Muscle of arm (tissue), 12 donors: ENCODE data around the gene SLAIN1. TPM values are rescaled to one million over a fixed set of nuclear protein-coding genes. Genes with fewer than 3 reads are reported as not detected.

Experiments used
- DNase-seq: peaks from one replicate; pipeline ENCODE4 v3.0.0-alpha.2; 2013
- polyA plus RNA-seq, 12 donors: library from polyadenylated mRNA; unstranded; fragments of 120-200 nt; gene quantifications; one replicate each; pipeline ENCODE4 v1.2.1, GENCODE V29; 2013; ENCODE audit not compliant: insufficient read length in 12 of 12

The SLAIN1 gene
- polyA plus RNA-seq, 12 donors: 4.6 to 7.0 (median 6.4) TPM; not detected in 2

- DNase-seq: no peak
Observed at GRCh38 chr13:77749344-77749880, 51.9 kb downstream of the SLAIN1 start.

- peak; percentile 52 for DNase-seq
Observed at GRCh38 chr13:77751513-77752456, 54.3 kb downstream of the SLAIN1 start.

DNA sequence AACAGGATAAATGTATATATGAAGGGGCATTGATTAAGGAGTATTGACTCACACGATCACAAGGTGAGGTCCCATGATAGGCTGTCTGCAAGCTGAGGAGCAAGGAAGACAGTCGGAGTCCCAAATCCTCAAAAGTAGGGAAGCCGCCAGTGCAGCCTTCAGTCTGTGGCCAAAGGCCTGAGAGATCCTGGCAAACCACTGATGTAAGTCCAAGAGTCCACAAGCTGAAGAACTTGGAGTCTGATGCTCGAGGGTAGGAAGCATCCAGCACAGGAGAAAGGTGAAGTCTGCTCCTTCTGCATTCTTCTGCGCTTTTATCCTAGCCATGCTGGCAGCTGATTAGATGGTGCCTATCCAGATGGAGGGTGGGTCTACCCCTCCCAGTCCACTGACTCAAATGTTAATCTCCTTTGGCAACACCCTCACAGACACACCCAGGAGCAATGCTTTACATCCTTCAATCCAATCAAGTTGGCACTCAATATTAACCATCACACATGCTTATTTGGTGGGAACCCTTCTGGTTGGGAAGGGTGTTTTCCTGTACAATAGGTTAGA is 55.1 kb downstream of the SLAIN1 start:
- no peak for DNase-seq

- no peak for DNase-seq
Observed at GRCh38 chr13:77760893-77761292, 63.4 kb downstream of the SLAIN1 start.

DNA sequence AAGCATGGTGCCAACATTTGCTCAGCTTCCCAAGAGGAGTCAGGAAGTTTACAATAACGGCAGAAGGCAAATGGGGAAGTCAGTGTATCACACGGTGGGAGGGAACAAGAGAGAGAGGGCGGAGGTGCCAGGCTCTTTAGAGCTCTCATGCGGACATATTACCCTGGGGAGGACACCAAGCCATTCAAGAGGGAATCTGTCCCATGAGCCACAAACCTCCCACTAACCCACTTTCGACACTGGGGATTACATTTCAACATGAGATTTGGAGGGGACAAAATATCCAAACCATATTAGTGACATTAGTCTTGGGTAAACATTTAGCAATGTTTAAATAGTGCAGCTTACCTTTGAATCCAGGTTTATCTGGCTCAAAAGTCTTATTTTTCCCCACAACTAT is 69.9 kb downstream of the SLAIN1 start:
- no peak for DNase-seq

DNA sequence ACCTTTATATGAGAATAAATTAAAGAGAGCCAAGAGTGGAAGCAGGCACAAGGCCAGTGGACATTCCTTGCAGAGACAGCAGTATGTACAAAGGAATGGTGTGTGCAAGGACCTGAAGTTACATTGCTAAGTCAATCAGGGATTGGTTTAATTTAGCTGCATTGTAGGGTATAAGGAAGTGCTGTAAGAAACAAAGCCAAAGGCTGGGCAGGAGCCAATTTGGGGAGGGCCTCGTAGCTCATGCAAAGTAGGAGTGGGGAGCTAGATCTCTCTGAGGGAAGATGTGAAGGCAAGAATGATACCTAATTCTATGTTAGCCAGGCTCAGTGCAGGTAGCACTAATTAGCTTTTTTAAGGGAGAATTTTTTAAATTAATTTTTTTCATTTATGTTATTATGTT is 76.7 kb downstream of the SLAIN1 start:
- no peak for DNase-seq

DNA sequence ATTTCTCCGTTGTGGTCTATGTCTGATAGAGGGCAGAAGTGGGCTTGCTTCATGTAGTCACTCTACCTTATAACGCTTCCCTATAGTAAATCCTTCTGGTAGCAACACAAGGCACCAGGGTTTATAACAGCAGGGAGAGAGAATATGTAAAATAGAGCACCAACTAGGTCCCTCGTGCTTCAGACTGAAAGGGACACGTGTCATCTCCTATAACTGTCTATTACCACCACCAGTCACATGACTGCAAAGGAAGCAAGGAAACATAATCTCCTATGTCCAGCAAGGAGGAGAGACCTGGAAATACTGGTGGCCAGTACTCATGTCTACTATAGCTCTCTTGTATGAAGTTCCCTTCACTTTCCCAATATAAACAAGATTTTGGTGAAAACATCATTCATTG is 79.2 kb downstream of the SLAIN1 start:
- DNase-seq: no peak

GRCh38 chr13:77779552-77780272 is 82.2 kb downstream of the SLAIN1 start:
- peak; percentile 65 for DNase-seq

GRCh38 chr13:77781808-77782207 is 84.3 kb downstream of the SLAIN1 start:
- DNase-seq: peak; percentile 9

GRCh38 chr13:77784515-77784914 is 87.0 kb downstream of the SLAIN1 start:
- no peak for DNase-seq

GRCh38 chr13:77786695-77787287 is 89.3 kb downstream of the SLAIN1 start:
- no peak for DNase-seq

- DNase-seq: no peak
Observed at GRCh38 chr13:77789376-77789775, 91.9 kb downstream of the SLAIN1 start.

GRCh38 chr13:77800219-77800618 is 102.7 kb downstream of the SLAIN1 start:
- no peak for DNase-seq

DNA sequence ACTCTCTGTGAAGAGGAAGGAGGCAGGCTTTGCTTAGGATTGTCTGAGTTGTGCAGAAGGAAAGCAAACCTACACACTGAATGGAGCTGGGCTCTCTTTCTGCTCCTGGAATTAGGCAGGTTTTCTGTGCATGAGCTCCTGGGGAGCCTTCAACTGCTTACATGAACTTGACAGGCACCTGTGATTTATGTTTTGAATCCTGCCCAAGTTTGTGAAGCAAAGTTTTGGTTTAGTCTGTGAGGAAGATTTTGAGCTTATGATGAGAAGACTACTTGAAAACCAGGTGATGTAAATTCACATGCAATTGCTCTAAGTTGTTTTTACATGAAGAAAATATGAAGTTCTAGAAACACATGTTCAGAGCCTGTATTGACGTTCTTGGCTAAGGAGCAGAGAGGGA is 109.0 kb downstream of the SLAIN1 start:
- DNase-seq: no peak

GRCh38 chr13:77807431-77808135 is 110.1 kb downstream of the SLAIN1 start:
- no peak for DNase-seq

DNA sequence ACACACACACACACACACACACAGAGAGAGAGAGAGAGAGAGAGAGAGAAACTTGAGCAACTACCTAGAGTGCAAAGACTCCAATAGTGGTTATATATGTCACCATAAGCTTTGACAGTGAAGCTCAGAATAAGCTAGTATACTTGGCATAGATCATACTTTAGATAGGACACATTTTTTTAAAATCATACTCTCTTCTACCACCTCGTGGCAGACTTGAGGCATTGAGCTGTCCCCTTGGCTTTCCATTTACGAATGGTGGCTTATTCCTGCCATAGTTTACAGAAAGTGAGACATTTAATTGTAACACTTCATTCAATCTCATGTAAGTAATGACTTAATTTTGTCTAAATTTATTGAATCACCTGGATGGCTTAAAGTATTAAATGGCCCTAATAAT is 112.9 kb downstream of the SLAIN1 start:
- DNase-seq: no peak

DNA sequence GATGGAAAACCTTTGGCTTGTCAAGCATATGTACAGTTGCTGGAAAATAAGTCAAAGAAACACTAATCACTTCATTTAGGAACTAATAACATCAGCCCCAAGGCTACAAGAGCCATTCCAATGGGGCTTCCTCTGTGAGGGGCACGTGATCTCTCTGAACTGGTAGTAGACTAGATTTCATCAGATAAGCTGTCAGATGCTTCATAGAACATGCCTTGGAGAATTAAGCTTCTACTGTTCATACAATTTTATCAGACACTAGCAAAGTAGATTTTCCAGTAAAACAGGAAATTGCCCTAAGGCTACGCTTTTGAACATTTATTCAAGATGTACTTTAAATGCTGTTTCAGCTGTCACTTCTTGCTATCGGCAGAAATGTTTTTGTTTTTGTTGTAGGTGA is 113.4 kb downstream of the SLAIN1 start:
- no peak for DNase-seq

GRCh38 chr13:77811381-77811780 is 113.9 kb downstream of the SLAIN1 start:
- no peak for DNase-seq

- no peak for DNase-seq
Observed at GRCh38 chr13:77811981-77812380, 114.5 kb downstream of the SLAIN1 start.
